Fibroblast of skin of left biceps (primary cell): Measurements from ENCODE around the gene IGSF21.

Experiments
- DNase-seq, 2 experiments: peaks; one replicate each; pipeline ENCODE4 v3.0.0-alpha.2; 2013; ENCODE audit warnings: low read depth in 2 of 2

The IGSF21 gene

GRCh38 chr1:18107369-18108298, at the start of gene IGSF21:
Gene IGSF21, plus strand, starts transcription at chr1:18107798. Its CDS starts 331 bp downstream, at chr1:18108129.
- no peak for DNase-seq

DNA sequence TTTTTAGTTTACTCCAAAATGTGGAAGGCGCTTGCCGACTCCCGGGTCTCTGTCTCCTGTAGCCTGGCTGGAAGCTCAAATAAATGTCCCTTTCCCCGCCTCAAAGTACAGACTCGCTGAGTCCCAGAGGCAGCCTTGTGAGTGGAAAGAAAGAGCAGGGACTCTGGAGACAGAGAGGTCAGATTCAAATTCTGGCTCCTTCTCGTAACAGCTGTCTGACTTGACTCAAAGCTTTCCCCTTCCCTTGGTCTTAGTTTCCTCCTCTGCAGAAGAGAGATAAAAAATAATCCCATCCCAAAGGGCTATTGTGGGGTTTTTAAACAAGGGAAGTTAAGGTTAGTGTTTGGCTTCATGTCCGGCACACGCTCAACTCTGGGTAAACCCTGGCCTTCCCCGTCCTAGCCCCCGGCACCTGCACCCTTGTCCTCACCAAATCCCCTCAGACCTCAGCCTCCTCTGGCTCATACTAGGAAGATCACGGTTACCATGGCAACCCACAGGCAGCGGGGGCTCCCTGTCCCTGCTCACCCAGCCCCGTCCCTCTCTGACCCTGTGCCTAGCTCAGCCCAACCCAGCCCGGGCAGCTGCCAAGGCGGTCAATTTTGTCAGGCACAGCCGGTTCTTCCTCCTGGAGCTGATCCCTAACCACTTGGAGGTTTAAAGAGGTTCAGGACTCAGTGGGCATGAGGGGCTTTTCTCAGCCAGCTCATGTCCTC, 49.2 kb upstream of the IGSF21 start:
- no peak for DNase-seq

- no peak for DNase-seq
Measured at GRCh38 chr1:18058981-18059605, 48.5 kb upstream of the IGSF21 start.

DNA sequence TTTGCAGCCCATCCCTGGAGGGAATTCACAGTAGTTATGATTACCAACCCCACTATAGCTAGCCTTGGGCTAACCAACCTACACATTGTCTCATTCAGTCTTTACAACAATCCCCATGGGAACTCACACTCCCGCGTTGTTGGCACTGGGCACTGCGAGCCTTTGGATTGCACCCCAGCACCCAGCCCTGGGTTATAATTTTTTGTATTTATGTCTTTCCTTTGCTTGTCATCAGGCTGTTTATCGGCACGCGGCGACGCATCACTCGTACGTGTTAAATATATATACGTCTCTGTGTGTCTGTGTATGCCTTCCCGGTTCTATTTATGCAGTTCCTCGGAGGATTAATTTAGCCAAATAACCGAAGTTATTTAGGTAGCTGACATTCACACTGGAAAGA, 47.2 kb upstream of the IGSF21 start:
- DNase-seq, result no peak

DNA sequence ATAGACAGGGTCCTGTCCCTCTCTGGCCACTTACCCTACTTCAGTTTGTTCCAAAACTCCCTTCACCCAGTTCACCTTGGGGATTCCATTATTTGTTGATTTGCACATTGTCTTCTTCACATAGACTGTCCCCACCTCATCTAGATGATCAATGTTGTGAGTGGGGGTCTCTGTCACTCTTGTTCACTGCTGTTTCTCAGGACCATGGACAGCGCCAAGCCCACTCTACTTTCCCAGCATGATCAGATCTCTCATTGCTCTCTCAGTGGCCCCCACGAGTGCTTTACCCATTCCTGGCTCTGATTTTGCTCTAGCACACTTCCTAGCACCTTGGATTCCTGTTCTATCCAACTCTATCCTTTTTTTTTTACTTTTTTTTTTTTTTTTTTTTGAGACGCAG, 45.4 kb upstream of the IGSF21 start:
- DNase-seq, result no peak

GRCh38 chr1:18064534-18064933, 43.1 kb upstream of the IGSF21 start:
- DNase-seq, result no peak

- no peak for DNase-seq
Measured at GRCh38 chr1:18066576-18066975, 41.0 kb upstream of the IGSF21 start.

DNA sequence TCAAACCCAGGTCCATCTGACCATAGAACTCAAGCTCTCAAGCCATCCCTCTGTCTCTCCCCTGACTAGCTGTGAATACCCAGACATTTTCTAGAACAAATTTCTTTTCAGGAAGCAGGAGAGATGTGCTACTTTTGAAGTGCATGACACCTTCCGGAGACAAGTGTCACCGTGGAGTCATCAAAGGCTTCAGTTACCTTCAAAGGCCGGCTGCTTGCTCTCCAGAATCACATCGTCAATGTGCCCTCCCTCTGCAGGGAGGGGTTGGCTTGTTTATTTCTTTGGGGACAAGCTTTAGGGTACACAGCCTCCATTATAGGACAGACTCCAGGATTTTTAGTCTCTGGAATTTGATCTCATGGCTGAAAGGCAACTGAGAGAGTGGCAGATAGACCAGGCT, 37.7 kb upstream of the IGSF21 start:
- no peak for DNase-seq

- DNase-seq, result no peak
Measured at GRCh38 chr1:18072066-18072465, 35.5 kb upstream of the IGSF21 start.

- no peak for DNase-seq
Measured at GRCh38 chr1:18073066-18073642, 34.4 kb upstream of the IGSF21 start.

- no peak for DNase-seq
Measured at GRCh38 chr1:18077657-18078215, 29.9 kb upstream of the IGSF21 start.

DNA sequence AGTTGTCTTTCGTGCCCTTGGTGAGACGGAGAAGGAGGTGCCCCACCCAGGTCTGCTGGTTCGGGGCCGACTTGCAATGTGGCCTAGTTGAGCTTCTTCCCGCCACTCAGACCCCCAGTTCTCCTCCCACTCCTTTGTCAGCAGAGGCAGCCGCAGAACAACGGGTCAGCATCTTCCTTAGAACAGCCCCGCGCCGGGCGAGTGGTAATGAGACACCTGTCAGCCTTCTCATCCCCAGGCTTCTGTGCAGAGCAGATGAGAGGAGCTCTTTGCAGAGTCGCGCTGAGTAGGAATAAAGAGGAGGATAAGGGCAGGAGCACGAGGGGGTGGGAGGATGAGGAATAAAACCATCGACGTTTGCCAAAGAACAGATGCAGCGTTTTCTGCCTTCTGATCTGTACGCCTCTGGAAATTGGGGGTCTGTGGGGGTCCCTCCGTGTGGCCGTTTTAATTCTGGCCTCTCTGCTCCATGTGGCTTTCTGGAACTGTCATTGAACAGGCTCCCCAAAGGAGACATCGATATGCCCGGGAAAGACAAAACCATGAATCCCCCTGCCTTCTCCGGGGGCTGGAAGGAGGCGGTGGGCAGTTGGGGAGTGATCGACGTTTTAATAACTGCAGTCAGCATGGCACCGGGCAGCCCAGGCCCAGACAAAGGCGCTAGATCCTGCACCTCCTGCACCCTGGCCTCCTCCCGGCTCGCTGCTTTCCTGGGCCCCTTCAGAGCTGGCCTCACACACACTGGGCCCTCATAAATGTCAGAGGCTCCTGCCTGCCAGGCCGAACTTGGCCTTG, 27.5 kb upstream of the IGSF21 start:
- DNase-seq, result no peak

DNA sequence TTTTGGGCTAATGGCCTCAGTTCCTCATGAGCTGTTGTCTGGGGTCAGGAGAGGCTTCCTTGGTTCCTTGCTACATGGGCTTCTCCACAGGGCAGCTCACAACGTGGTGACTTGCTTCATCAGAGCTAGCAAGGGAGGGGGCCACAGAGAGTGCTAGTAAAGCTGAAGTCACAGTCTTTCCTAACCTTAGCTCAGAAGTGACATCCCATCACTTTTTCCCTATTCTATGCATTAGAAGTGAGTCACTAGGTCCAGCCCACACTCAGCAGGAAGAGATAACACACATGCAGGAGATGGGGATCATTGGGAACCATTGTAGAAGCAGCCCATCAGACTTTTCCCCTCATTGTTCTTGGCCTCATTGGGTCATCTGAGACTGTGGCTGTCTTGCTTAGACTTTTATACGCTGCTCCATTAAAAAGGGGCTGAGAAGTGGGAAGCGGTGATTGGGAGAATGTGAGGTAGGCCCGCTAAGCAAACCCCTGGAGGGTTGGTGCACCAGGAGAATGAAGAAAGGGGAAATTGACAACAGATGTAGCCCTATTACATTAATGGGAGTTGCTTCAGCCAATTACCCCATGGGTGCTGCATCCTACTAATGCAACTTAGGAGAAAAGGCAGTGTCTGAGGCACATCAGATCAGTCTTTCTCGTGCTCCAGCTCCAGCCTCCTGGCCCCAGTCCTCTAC, 22.1 kb upstream of the IGSF21 start:
- no peak for DNase-seq

DNA sequence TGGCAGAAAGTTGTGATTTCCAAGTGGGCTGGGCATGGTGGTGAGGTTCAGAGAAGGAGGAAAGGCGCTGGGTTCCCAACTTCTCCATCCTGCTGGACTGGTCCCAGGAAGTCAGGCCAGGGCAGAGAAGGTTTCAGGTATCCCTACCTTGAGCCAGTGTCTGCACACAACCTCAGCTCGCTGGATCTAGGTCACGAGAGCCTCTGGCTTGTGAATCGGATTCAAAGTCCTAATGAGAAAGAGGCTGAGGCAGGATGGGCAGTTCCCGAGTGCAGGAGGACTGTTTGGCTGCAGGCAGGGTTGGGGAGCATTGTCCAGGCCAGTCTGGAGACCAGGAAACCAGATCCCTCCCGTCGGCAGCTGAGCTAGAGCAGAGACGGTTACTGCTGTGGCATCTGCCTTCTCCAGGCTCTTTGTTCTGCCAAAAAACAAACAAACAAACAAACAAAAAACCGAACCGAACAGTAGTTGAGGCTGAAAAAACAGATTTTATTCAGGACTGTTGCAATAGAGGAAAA, 19.5 kb upstream of the IGSF21 start:
- DNase-seq, result no peak

DNA sequence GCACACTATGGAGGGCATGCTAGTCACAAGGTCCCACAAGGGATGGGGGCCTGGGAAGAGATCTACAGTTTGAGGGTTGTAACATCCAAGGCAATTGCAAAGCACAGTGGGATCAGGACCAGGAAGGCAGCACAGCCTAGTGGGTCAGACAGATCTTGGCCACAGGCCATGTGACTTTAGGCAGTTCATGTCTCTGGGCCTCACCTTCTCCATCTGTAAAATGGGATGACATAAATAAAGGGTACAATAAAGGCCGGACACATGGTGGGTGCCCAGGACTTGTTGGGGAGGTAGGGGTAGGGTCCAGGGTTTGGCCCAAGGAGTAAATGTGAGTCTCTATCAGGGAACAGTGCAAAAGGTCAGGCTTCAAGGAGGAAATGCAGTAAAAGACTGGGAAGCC, 18.1 kb upstream of the IGSF21 start:
- DNase-seq, result no peak

GRCh38 chr1:18090636-18091035, 17.0 kb upstream of the IGSF21 start:
- DNase-seq, result no peak

- DNase-seq, result peak; percentile 21 to 37
Measured at GRCh38 chr1:18091660-18092446, 15.7 kb upstream of the IGSF21 start.

- DNase-seq, result no peak
Measured at GRCh38 chr1:18093193-18093592, 14.4 kb upstream of the IGSF21 start.

DNA sequence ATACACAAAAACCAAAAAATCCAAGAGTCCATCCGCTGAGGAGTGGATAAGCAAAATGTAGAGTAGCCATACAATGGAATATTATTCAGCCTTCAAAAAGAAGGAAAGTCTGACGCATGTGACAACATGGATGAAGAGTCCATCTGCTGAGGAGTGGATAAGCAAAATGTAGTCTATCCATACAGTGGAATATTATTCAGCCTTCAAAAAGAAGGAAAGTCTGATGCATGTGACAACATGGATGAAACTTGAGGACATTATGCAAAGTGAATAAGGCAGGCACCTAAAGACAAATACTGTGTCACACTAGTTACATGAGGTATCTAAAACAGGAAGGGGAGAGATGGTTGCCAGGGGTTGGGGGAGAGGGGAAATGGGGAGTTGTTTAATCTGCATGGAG, 14.0 kb upstream of the IGSF21 start:
- DNase-seq, result no peak
